Glutamatergic neuron (in vitro differentiated cells): ENCODE measurements around the gene DGKG. TPM values are rescaled to one million over a fixed set of nuclear protein-coding genes. Genes with fewer than 3 reads are reported as not detected.

Experiments
- DNase-seq: peaks from one replicate; pipeline ENCODE4 v3.0.0; 2022
- H3K27ac Mint-ChIP-seq: one replicate; pipeline ENCODE4 v1.8.0; 2020; ENCODE audit warnings: mild to moderate bottlenecking, mixed read lengths, inconsistent platforms; ENCODE audit not compliant: unreplicated experiment
- H3K27me3 Mint-ChIP-seq: one replicate; pipeline ENCODE4 v1.8.0; 2020; ENCODE audit warnings: mild to moderate bottlenecking, moderate library complexity, mixed read lengths, inconsistent platforms; ENCODE audit not compliant: unreplicated experiment
- H3K36me3 Mint-ChIP-seq: one replicate; pipeline ENCODE4 v1.8.0; 2020; ENCODE audit warnings: mild to moderate bottlenecking, mixed read lengths, inconsistent platforms; ENCODE audit not compliant: unreplicated experiment
- H3K4me1 Mint-ChIP-seq: one replicate; pipeline ENCODE4 v1.8.0; 2020; ENCODE audit warnings: mild to moderate bottlenecking, low read depth, mixed read lengths, inconsistent platforms; ENCODE audit not compliant: unreplicated experiment
- H3K4me3 Mint-ChIP-seq: one replicate; pipeline ENCODE4 v1.8.0; 2020; ENCODE audit warnings: mild to moderate bottlenecking, mixed read lengths, inconsistent platforms; ENCODE audit not compliant: unreplicated experiment
- H3K9me3 Mint-ChIP-seq: one replicate; pipeline ENCODE4 v1.8.0; 2020; ENCODE audit warnings: mild to moderate bottlenecking, moderate library complexity, mixed read lengths, inconsistent platforms; ENCODE audit not compliant: unreplicated experiment
- CTCF ChIP-seq: fragments of 200-600 bp; sonication (generic); IDR thresholded peaks from one replicate; pipeline ENCODE4 v1.5.0; 2021; ENCODE audit not compliant: partially characterized antibody, unreplicated experiment
- total RNA-seq: library from RNA; stranded (reverse); fragmentation: NEBNext Ultra II Directional; extraction: Animal tissue kit (Norgen Biotek cat#: 25700); gene quantifications from one replicate; pipeline ENCODE4 v1.2.1, GENCODE V29; 2021; ENCODE audit not compliant: unreplicated experiment

The DGKG gene
- total RNA-seq, 1 donor from 2014 or later, result 24.1 TPM

- H3K27ac Mint-ChIP-seq, result no peak overlapping the region
- no peak for TF ChIP-seq CTCF
- no peak for DNase-seq
- H3K4me1 Mint-ChIP-seq, result peaks cover 21% of the 10 kb centered on the region
- H3K36me3 Mint-ChIP-seq, result no peaks in the 10 kb centered on the region
- peaks cover 1% of the 10 kb centered on the region for H3K9me3 Mint-ChIP-seq
- H3K4me3 Mint-ChIP-seq, result no peak overlapping the region
- H3K27me3 Mint-ChIP-seq, result no peaks in the 10 kb centered on the region
Observed at GRCh38 chr3:186141790-186142189, 220.2 kb downstream of the DGKG start.

- Mint-ChIP-seq H3K4me1 (peaks cover 47% of the 10 kb centered on the region), H3K36me3 (no peaks in the 10 kb centered on the region), H3K4me3 (no peak overlapping the region), H3K9me3 (peaks cover 3% of the 10 kb centered on the region), H3K27me3 (no peaks in the 10 kb centered on the region), H3K27ac (no peak overlapping the region)
- no peak for TF ChIP-seq CTCF
- no peak for DNase-seq
Observed at GRCh38 chr3:186138272-186138981, 223.6 kb downstream of the DGKG start.

GRCh38 chr3:186137051-186137685, 224.9 kb downstream of the DGKG start:
- TF ChIP-seq CTCF, result no peak
- no peak overlapping the region for H3K27ac Mint-ChIP-seq
- peaks cover 3% of the 10 kb centered on the region for H3K9me3 Mint-ChIP-seq
- no peaks in the 10 kb centered on the region for H3K36me3 Mint-ChIP-seq
- H3K27me3 Mint-ChIP-seq, result no peaks in the 10 kb centered on the region
- DNase-seq, result no peak
- H3K4me1 Mint-ChIP-seq, result peaks cover 40% of the 10 kb centered on the region
- no peak overlapping the region for H3K4me3 Mint-ChIP-seq

- Mint-ChIP-seq H3K4me1 (peaks cover 31% of the 10 kb centered on the region), H3K36me3 (no peaks in the 10 kb centered on the region), H3K27me3 (no peaks in the 10 kb centered on the region), H3K27ac (peak overlapping the region; percentile 1), H3K4me3 (no peak overlapping the region), H3K9me3 (peaks cover 3% of the 10 kb centered on the region)
- TF ChIP-seq CTCF, result no peak
- DNase-seq, result no peak
Observed at GRCh38 chr3:186133980-186134379, 228.1 kb downstream of the DGKG start.

- Mint-ChIP-seq H3K9me3 (peaks cover 3% of the 10 kb centered on the region), H3K4me3 (no peak overlapping the region), H3K27ac (no peak overlapping the region), H3K4me1 (peaks cover 29% of the 10 kb centered on the region), H3K27me3 (no peaks in the 10 kb centered on the region), H3K36me3 (no peaks in the 10 kb centered on the region)
- TF ChIP-seq CTCF, result no peak
- no peak for DNase-seq
Observed at GRCh38 chr3:186132487-186132886, 229.5 kb downstream of the DGKG start.
